GDM1 (cell line): ENCODE data around the gene PTPN22.

Experiments used
- DNase-seq: peaks from one replicate; lab custom pipeline; 2025; lab: John Stamatoyannopoulos, UW

PTPN22 gene

GRCh38 chr1:113871597-113872113, at the start of gene PTPN22:
TSS of gene PTPN22 (minus strand) at chr1:113871712.
- DNase-seq, result peak; percentile 87

GRCh38 chr1:113918243-113918642, 46.7 kb upstream of the PTPN22 start:
- DNase-seq, result no peak

- DNase-seq, result no peak
Observed at GRCh38 chr1:113917400-113918082, 46.0 kb upstream of the PTPN22 start.

- no peak for DNase-seq
Observed at GRCh38 chr1:113916974-113917373, 45.5 kb upstream of the PTPN22 start.

GRCh38 chr1:113913887-113914664, 42.6 kb upstream of the PTPN22 start:
- DNase-seq, result no peak

- no peak for DNase-seq
Observed at GRCh38 chr1:113913312-113913668, 41.8 kb upstream of the PTPN22 start.

GRCh38 chr1:113912594-113913311, 41.2 kb upstream of the PTPN22 start:
- DNase-seq, result no peak

GRCh38 chr1:113905435-113905861, 33.9 kb upstream of the PTPN22 start:
- DNase-seq, result no peak

GRCh38 chr1:113904674-113905434, 33.3 kb upstream of the PTPN22 start, which contains the start of the genes AP4B1 and DCLRE1B:
TSS of gene AP4B1 (minus strand) at chr1:113904799. CDS start at chr1:113904717, 82 bp downstream.
TSS of gene DCLRE1B (plus strand) at chr1:113905326. CDS start at chr1:113905587, 261 bp downstream.
- DNase-seq, result peak; percentile 100

GRCh38 chr1:113904293-113904673, 32.8 kb upstream of the PTPN22 start:
- no peak for DNase-seq

- no peak for DNase-seq
Observed at GRCh38 chr1:113903501-113904292, 32.2 kb upstream of the PTPN22 start.

- no peak for DNase-seq
Observed at GRCh38 chr1:113901191-113901590, 29.7 kb upstream of the PTPN22 start.

- no peak for DNase-seq
Observed at GRCh38 chr1:113899111-113899510, 27.6 kb upstream of the PTPN22 start.

- no peak for DNase-seq
Observed at GRCh38 chr1:113898241-113898814, 26.8 kb upstream of the PTPN22 start.

GRCh38 chr1:113895961-113896360, 24.4 kb upstream of the PTPN22 start:
- no peak for DNase-seq

- DNase-seq, result no peak
Observed at GRCh38 chr1:113895098-113895497, 23.6 kb upstream of the PTPN22 start.

- DNase-seq, result no peak
Observed at GRCh38 chr1:113893267-113893666, 21.8 kb upstream of the PTPN22 start.

- DNase-seq, result no peak
Observed at GRCh38 chr1:113891631-113892220, 20.2 kb upstream of the PTPN22 start.

GRCh38 chr1:113890816-113891215, 19.3 kb upstream of the PTPN22 start:
- DNase-seq, result no peak
